GM19463 (cell line): ENCODE measurements around the gene PPP2R2C.

ENCODE experiments used
- ATAC-seq: cut with Tn5 transposase; IDR thresholded peaks from one replicate; pipeline ENCODE4 v1.9.1; 2021; ENCODE audit warnings: mild to moderate bottlenecking, moderate library complexity; ENCODE audit not compliant: unreplicated experiment

Gene PPP2R2C

DNA sequence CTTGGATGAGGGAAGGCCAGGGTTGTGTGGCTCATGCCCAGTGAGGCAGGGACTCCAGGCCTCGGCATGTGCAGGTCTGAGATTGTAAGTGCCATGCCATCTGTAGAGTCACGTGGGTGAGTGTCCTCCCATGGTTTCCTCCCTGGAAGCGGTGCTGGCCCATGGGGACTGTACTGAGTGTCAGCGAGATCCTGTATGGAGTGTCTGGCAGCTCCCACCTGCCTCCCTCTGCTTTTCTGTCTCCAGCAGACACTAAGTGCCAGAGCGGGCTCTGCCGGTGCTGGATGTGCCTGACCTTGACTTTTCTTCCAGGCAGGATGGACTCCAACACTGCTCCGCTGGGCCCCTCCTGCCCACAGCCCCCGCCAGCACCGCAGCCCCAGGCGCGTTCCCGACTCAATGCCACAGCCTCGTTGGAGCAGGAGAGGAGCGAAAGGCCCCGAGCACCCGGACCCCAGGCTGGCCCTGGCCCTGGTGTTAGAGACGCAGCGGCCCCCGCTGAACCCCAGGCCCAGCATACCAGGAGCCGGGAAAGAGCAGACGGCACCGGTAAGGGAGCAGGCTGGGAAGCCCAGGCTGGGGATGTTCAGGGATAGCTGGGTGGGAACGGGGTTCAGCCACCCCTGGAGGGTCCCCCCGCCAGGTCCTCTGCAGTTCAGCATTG lies 195.1 kb downstream of the PPP2R2C start:
- no peak for ATAC-seq

DNA sequence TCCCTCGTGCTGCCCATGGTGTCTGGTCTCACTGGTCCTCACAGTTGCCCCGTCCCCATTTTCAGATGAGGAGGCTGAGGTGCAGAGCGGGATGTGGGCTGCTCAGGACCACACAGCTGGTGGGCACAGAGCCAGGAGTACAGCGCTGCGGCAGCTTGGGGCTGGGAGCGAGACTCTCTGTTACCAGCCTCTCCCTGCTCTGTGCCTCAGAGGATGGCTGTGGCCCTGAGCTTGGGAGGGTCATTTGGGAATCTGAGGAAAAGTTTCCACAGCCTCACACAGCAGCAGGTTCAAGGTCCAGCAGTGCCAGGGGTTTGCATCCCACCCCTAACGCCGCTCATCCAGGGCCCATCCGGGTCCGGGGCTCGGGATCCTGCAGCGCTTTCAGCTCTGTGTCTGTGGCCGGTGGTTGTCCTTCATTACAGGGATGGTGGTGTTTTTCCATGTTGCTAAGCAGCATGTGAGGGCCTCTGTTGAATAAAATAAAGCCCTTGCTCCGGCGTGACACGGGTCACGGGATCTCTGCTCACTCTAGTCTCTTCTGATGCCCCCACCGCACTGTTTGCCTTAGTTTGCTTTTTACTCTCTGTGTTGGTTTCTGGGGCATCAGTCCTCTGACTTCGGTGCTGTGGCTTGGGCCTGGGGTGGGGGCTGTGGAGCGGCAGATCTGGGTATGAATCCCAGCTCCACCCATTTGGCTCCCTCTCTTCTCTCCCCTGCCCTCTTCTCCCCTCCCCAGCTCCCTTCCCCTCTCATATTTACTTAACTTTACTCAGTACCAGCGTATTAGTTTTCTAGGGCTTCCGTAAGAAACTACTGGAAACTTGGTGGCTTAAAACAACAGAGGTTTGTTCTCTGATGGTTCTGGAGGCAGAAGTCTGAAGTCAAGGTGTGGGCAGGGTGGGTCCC lies 196.3 kb downstream of the PPP2R2C start:
- ATAC-seq, result no peak

- no peak for ATAC-seq
Measured at GRCh38 chr4:6275351-6275750, 197.1 kb downstream of the PPP2R2C start.

GRCh38 chr4:6273661-6273990 lies 198.8 kb downstream of the PPP2R2C start:
- no peak for ATAC-seq

GRCh38 chr4:6272863-6273660 lies 199.4 kb downstream of the PPP2R2C start:
- no peak for ATAC-seq

- no peak for ATAC-seq
Measured at GRCh38 chr4:6271701-6272465, 200.5 kb downstream of the PPP2R2C start.

- no peak for ATAC-seq
Measured at GRCh38 chr4:6271206-6271605, 201.2 kb downstream of the PPP2R2C start.

- no peak for ATAC-seq
Measured at GRCh38 chr4:6270636-6271121, 201.7 kb downstream of the PPP2R2C start.
